Mesenchymal stem cell (in vitro differentiated cells and primary cell): ENCODE data around the gene SPACA1.

Source experiments
- DNase-seq: peaks from one replicate; pipeline ENCODE4 v3.0.0-alpha.2; 2013
- H2AFZ ChIP-seq: one replicate; pipeline ENCODE4 v1.6.1; 2013; ENCODE audit warnings: low read depth, mild to moderate bottlenecking, control low read depth, inconsistent platforms, low read length, moderate library complexity
- H2AK5ac ChIP-seq: 2 replicates; pipeline ENCODE4 v1.6.1; 2013; ENCODE audit warnings: low read length, moderate library complexity, mild to moderate bottlenecking, inconsistent platforms; ENCODE audit not compliant: severe bottlenecking
- H2BK120ac ChIP-seq: one replicate; pipeline ENCODE4 v1.6.1; 2013; ENCODE audit warnings: low read depth, mild to moderate bottlenecking, inconsistent platforms, low read length, moderate library complexity
- H2BK12ac ChIP-seq, 2 experiments: one replicate each; pipeline ENCODE4 v1.6.1; 2013; ENCODE audit warnings: inconsistent platforms in 2 of 2, low read length in 2 of 2, mild to moderate bottlenecking in 2 of 2, moderate library complexity in 2 of 2, control low read depth in 1 of 2
- H2BK15ac ChIP-seq: one replicate; pipeline ENCODE4 v1.6.1; 2013; ENCODE audit warnings: mild to moderate bottlenecking, low read depth, inconsistent platforms; ENCODE audit not compliant: poor library complexity, severe bottlenecking
- H2BK5ac ChIP-seq: 2 replicates; pipeline ENCODE4 v1.6.1; 2013; ENCODE audit warnings: low read depth, mild to moderate bottlenecking, low read length, control low read depth, inconsistent platforms; ENCODE audit not compliant: poor library complexity, severe bottlenecking
- H3K14ac ChIP-seq, 2 experiments: one replicate each; pipeline ENCODE4 v1.6.1; 2013; ENCODE audit warnings: inconsistent platforms in 2 of 2, low read length in 2 of 2, control low read depth in 1 of 2, mild to moderate bottlenecking in 1 of 2, moderate library complexity in 1 of 2
- H3K18ac ChIP-seq, 2 experiments: one replicate each; pipeline ENCODE4 v1.6.1; 2013; ENCODE audit warnings: inconsistent platforms in 2 of 2, low read length in 2 of 2, control low read depth in 1 of 2, low read depth in 1 of 2, mild to moderate bottlenecking in 1 of 2
- H3K23ac ChIP-seq, 2 experiments: one replicate each; pipeline ENCODE4 v1.6.1; 2013; ENCODE audit warnings: inconsistent platforms in 2 of 2, low read length in 2 of 2, mild to moderate bottlenecking in 2 of 2, moderate library complexity in 2 of 2, control low read depth in 1 of 2
- H3K27ac ChIP-seq: 2 replicates; pipeline ENCODE4 v1.5.1; 2013; ENCODE audit warnings: mild to moderate bottlenecking, moderate library complexity, low read length, control low read depth, inconsistent platforms; ENCODE audit not compliant: poor library complexity, severe bottlenecking
- H3K27me3 ChIP-seq, 2 experiments: 2 replicates each; pipeline versions ENCODE4 v1.6.1 to v1.7.0; 2013; ENCODE audit warnings: low read length in 2 of 2, mild to moderate bottlenecking in 2 of 2, moderate library complexity in 2 of 2, control low read depth in 1 of 2, inconsistent platforms in 1 of 2; ENCODE audit not compliant: control insufficient read depth in 1 of 2, insufficient read depth in 1 of 2
- H3K36me3 ChIP-seq, 2 experiments: 2 replicates each; pipeline versions ENCODE4 v1.6.1 to v1.7.0; 2013; ENCODE audit warnings: low read length in 2 of 2, control low read depth in 1 of 2, inconsistent platforms in 1 of 2, low read depth in 1 of 2, mild to moderate bottlenecking in 1 of 2; ENCODE audit not compliant: insufficient read depth in 2 of 2, control insufficient read depth in 1 of 2
- H3K4ac ChIP-seq, 2 experiments: one replicate each; pipeline ENCODE4 v1.6.1; 2013; ENCODE audit warnings: inconsistent platforms in 2 of 2, low read length in 2 of 2, mild to moderate bottlenecking in 2 of 2, moderate library complexity in 2 of 2, control low read depth in 1 of 2, low read depth in 1 of 2
- H3K4me1 ChIP-seq: 2 replicates; pipeline ENCODE4 v1.6.1; 2013; ENCODE audit warnings: low read depth, low read length, control low read depth; ENCODE audit not compliant: control insufficient read depth, insufficient read depth
- H3K4me2 ChIP-seq: 2 replicates; pipeline ENCODE4 v1.6.1; 2013; ENCODE audit warnings: low read length, mild to moderate bottlenecking, inconsistent platforms; ENCODE audit not compliant: poor library complexity, severe bottlenecking
- H3K4me3 ChIP-seq, 2 experiments: 2 replicates each; pipeline versions ENCODE4 v1.5.1 to v1.7.0; 2013; ENCODE audit warnings: low read length in 2 of 2, mild to moderate bottlenecking in 2 of 2, control low read depth in 1 of 2, low read depth in 1 of 2; ENCODE audit not compliant: insufficient read depth in 1 of 2
- H3K79me1 ChIP-seq: replicated peaks from 2 replicates; pipeline ENCODE4 v1.6.1; 2013; ENCODE audit warnings: mild to moderate bottlenecking, control low read depth, low read length, inconsistent platforms; ENCODE audit not compliant: poor library complexity, severe bottlenecking
- H3K9ac ChIP-seq: 2 replicates; pipeline ENCODE4 v1.7.0; 2013; ENCODE audit warnings: mild to moderate bottlenecking, low read length, moderate library complexity
- H3K9me3 ChIP-seq: 2 replicates; pipeline ENCODE4 v1.7.0; 2013; ENCODE audit warnings: mild to moderate bottlenecking, low read length; ENCODE audit not compliant: control insufficient read depth
- H4K8ac ChIP-seq: one replicate; pipeline ENCODE4 v1.6.1; 2013; ENCODE audit warnings: inconsistent platforms, mild to moderate bottlenecking, low read length, moderate library complexity
- H4K91ac ChIP-seq: one replicate; pipeline ENCODE4 v1.6.1; 2013; ENCODE audit warnings: mild to moderate bottlenecking, low read length, inconsistent platforms
- WGBS: methylation state at CpG from one replicate; pipeline ENCODE4 v1.1.7; 2013; ENCODE audit warnings: mixed read lengths; 5-methylcytosine and 5-hydroxymethylcytosine counted together

The SPACA1 gene

DNA sequence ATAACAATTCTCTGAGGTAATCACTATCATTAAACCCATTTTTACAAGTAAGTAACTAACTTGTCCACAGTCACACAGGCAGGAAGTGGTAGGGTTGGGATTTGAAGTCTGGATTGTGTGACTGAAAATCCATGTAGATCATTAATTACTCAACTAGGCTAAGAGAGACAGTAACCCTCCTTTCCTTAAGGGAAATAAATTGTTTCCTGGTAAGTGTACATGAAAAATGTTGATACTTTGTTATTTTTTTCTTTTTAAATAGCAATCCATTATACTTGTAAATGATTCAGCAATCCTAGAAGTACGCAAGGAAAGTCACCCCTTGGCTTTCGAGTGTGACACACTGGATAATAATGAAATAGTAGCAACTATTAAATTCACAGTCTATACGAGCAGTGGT, 11.6 kb downstream of the SPACA1 start:
- no peak for DNase-seq
- Histone ChIP-seq H3K4me2 (no peak overlapping the region), H4K8ac (no peak overlapping the region), H3K27me3 (no peaks in the 10 kb centered on the region), H2BK12ac (no peak overlapping the region), H3K9ac (no peak overlapping the region), H2BK15ac (no peak overlapping the region), H3K79me1 (no peaks in the 10 kb centered on the region), H3K4me3 (no peak overlapping the region), H3K4ac (no peak overlapping the region), H3K4me1 (no peaks in the 10 kb centered on the region), H4K91ac (no peak overlapping the region), H2AFZ (no peak overlapping the region), H2AK5ac (no peak overlapping the region), H2BK120ac (no peak overlapping the region), H2BK5ac (no peak overlapping the region), H3K27ac (no peak overlapping the region), H3K23ac (no peak overlapping the region), H3K9me3 (no peaks in the 10 kb centered on the region), H3K14ac (no peak overlapping the region), H3K18ac (no peak overlapping the region), H3K36me3 (no peaks in the 10 kb centered on the region)
- no CpG with 5 or more reads among the region's 3 CpGs for WGBS

DNA sequence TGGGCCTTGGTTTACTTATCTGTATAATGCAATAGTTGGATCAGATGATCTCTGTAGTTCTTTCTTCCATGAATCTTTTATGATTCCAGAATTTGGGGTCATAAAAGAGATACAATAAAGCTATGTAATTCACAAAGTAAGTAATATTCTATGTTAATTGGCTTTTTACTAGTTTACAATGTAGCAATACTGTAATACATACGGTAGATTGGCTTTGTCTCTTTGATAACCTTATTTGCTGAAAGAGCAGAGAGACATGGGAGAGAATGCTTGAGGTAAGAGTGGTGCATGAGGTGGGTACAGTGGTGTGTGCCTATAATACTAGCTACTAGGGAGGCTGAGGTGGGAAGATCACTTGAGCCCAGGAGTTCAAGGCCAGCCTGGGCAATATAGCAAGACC, 14.7 kb downstream of the SPACA1 start:
- Histone ChIP-seq H2AK5ac (no peak overlapping the region), H3K4ac (no peak overlapping the region), H3K14ac (no peak overlapping the region), H3K27ac (no peak overlapping the region), H4K91ac (no peak overlapping the region), H2BK15ac (no peak overlapping the region), H4K8ac (no peak overlapping the region), H3K9ac (no peak overlapping the region), H2BK5ac (no peak overlapping the region), H3K36me3 (no peaks in the 10 kb centered on the region), H3K9me3 (no peaks in the 10 kb centered on the region), H3K4me3 (no peak overlapping the region), H3K4me1 (no peaks in the 10 kb centered on the region), H3K4me2 (no peak overlapping the region), H2BK12ac (no peak overlapping the region), H3K79me1 (no peaks in the 10 kb centered on the region), H3K23ac (no peak overlapping the region), H3K18ac (no peak overlapping the region), H2BK120ac (no peak overlapping the region), H3K27me3 (no peaks in the 10 kb centered on the region), H2AFZ (no peak overlapping the region)
- DNase-seq = no peak
- WGBS = 76% methylated on average over 1 of the region's 1 CpG

DNA sequence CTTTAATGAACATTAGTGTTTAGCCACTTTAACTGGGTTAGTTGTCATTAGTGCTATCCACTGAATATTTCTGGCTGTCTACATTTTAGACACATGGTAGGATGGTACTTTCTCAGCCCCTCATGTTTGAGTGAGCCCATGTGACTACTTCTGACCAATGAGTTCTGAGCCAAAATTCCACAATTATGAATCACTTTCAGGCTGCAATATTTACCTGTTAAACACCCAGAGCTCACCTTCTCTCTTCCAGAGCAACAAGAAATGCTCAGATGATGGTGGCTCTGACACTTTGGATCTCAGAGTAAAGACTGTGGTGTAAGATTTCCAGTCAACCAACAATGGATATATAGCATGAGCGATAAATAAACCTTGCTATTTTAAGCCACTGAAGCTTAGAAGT, 24.8 kb downstream of the SPACA1 start:
- no peak overlapping the region for H2AFZ ChIP-seq
- H3K4ac ChIP-seq = no peak overlapping the region
- no peaks in the 10 kb centered on the region for H3K79me1 ChIP-seq
- no peak overlapping the region for H2BK5ac ChIP-seq
- H3K27ac ChIP-seq = no peak overlapping the region
- no peak for DNase-seq
- no peak overlapping the region for H3K4me2 ChIP-seq
- H3K36me3 ChIP-seq = no peaks in the 10 kb centered on the region
- H2BK120ac ChIP-seq = no peak overlapping the region
- peaks cover 3% of the 10 kb centered on the region for H3K9me3 ChIP-seq
- no peak overlapping the region for H3K18ac ChIP-seq
- H2BK15ac ChIP-seq = no peak overlapping the region
- H3K9ac ChIP-seq = no peak overlapping the region
- no peak overlapping the region for H2AK5ac ChIP-seq
- H4K8ac ChIP-seq = no peak overlapping the region
- H3K4me1 ChIP-seq = peaks cover 1% of the 10 kb centered on the region
- no peak overlapping the region for H4K91ac ChIP-seq
- no peak overlapping the region for H3K14ac ChIP-seq
- no peak overlapping the region for H3K4me3 ChIP-seq
- H3K23ac ChIP-seq = no peak overlapping the region
- H2BK12ac ChIP-seq = no peak overlapping the region
- no peaks in the 10 kb centered on the region for H3K27me3 ChIP-seq
- no CpG with 5 or more reads among the region's 1 CpG for WGBS

DNA sequence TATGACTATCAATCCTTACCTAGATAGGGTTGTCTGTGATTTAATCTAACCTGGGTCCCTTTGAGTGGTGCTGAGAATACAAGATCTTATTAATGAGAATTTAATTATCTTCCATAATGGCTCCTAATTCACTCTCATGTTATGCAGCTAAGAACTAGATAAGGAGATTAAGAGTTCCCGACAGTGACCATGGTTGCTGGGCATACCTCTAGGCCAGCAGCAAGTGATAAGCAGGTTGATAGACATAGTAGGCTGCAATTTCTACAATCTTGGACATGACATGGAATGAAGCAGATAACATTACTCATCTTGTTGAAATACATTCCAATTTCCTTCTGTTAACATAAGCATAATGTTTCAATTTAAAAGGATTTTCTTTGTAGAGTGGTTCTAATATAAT, 27.1 kb downstream of the SPACA1 start:
- H3K9me3 ChIP-seq = no peaks in the 10 kb centered on the region
- no peak for DNase-seq
- no peak overlapping the region for H2BK120ac ChIP-seq
- H3K4me3 ChIP-seq = no peak overlapping the region
- H3K4me1 ChIP-seq = no peaks in the 10 kb centered on the region
- H3K9ac ChIP-seq = no peak overlapping the region
- H3K79me1 ChIP-seq = no peaks in the 10 kb centered on the region
- no peak overlapping the region for H3K23ac ChIP-seq
- no peak overlapping the region for H3K18ac ChIP-seq
- H3K4ac ChIP-seq = no peak overlapping the region
- H3K27me3 ChIP-seq = no peaks in the 10 kb centered on the region
- H2AK5ac ChIP-seq = no peak overlapping the region
- no peak overlapping the region for H2BK15ac ChIP-seq
- no peak overlapping the region for H3K27ac ChIP-seq
- WGBS = 100% methylated on average over 1 of the region's 1 CpG
- H3K14ac ChIP-seq = no peak overlapping the region
- H3K4me2 ChIP-seq = no peak overlapping the region
- no peak overlapping the region for H2AFZ ChIP-seq
- no peak overlapping the region for H2BK12ac ChIP-seq
- H4K91ac ChIP-seq = no peak overlapping the region
- no peak overlapping the region for H4K8ac ChIP-seq
- no peak overlapping the region for H2BK5ac ChIP-seq
- no peaks in the 10 kb centered on the region for H3K36me3 ChIP-seq
